ENCODE measurements around the gene BGN. TPM values are rescaled to one million over a fixed set of nuclear protein-coding genes. Genes with fewer than 3 reads are reported as not detected.

The BGN gene
- total and polyA plus RNA-seq, 12 donors = 38.7 to 202 (median 68.0) TPM

GRCh38 chrX:153495903-153496589, 1.3 kb downstream of the BGN start:
- H3K27me3 ChIP-seq = peaks cover 0 to 18% (median 0%) of the 10 kb centered on the region in 7 donors
- H3K4me3 ChIP-seq = peak overlapping the region; percentile 10 to 58 (median 50)
- no peaks in the 10 kb centered on the region for H3K36me3 ChIP-seq
- H3K4me1 ChIP-seq = peaks cover 0 to 31% (median 5%) of the 10 kb centered on the region in 9 donors
- intact Hi-C loops (cut with DNase I) = loop anchor here in 3 of 10 donors (2.0 kb wide), 2 partner anchors 19 to 25 kb away; partner anchors contain the start of gene HAUS7 (in 2 of the 3)
- DNase-seq (no peak), ATAC-seq (no peak)
- H3K9me3 ChIP-seq = no peaks in the 10 kb centered on the region
- TF ChIP-seq CTCF (IDR thresholded peaks at IDR 0.05) = no peak
- H3K27ac ChIP-seq = peak overlapping the region in 8 of 10 donors; percentile 55 to 81 (median 70)
- 59 to 75% methylated on average over 15 to 18 of the region's 18 CpGs for WGBS, 2 donors

GRCh38 chrX:153496590-153496959, 1.8 kb downstream of the BGN start:
- no peak for DNase-seq
- Histone ChIP-seq H3K4me1 (peaks cover 0 to 26% (median 5%) of the 10 kb centered on the region in 9 donors), H3K9me3 (no peaks in the 10 kb centered on the region), H3K27ac (peak overlapping the region in 8 of 10 donors; percentile 55 to 81 (median 70)), H3K4me3 (peak overlapping the region in 9 of 10 donors; percentile 29 to 58 (median 50)), H3K36me3 (no peaks in the 10 kb centered on the region), H3K27me3 (peaks cover 0 to 18% (median 0%) of the 10 kb centered on the region in 7 donors)
- WGBS, 2 donors = 32 to 36% methylated on average over 5 to 8 of the region's 8 CpGs
- intact Hi-C loops (cut with DNase I) = no loop called here
- ATAC-seq = no peak
- TF ChIP-seq CTCF (IDR thresholded peaks at IDR 0.05) = no peak

GRCh38 chrX:153498453-153498852, 3.7 kb downstream of the BGN start:
- Histone ChIP-seq H3K4me3 (peak overlapping the region in 7 of 10 donors; percentile 10 to 54 (median 33)), H3K4me1 (peaks cover 0 to 26% (median 0%) of the 10 kb centered on the region in 9 donors)

GRCh38 chrX:153499341-153499740, 4.6 kb downstream of the BGN start:
- H3K36me3 ChIP-seq = no peaks in the 10 kb centered on the region
- peaks cover 0 to 18% (median 0%) of the 10 kb centered on the region in 7 donors for H3K27me3 ChIP-seq
- DNase-seq (no peak), ATAC-seq (no peak)
- peaks cover 0 to 18% (median 0%) of the 10 kb centered on the region in 9 donors for H3K4me1 ChIP-seq
- no peaks in the 10 kb centered on the region for H3K9me3 ChIP-seq
- WGBS, 2 donors = 56 to 57% methylated on average over 10 to 15 of the region's 15 CpGs
- H3K4me3 ChIP-seq = peak overlapping the region in 5 of 10 donors; percentile 14 to 54 (median 36)
- peak overlapping the region in 2 of 10 donors; percentile 3 to 21 for H3K27ac ChIP-seq
- TF ChIP-seq CTCF (IDR thresholded peaks at IDR 0.05) = no peak
- intact Hi-C loops (cut with DNase I) = no loop called here

More at GRCh38 chrX:153498453-153498852, 3.7 kb downstream of the BGN start:
- intact Hi-C loops (cut with DNase I) = no loop called here
- ATAC-seq (no peak), DNase-seq (no peak)
- peaks cover 0 to 18% (median 0%) of the 10 kb centered on the region in 7 donors for H3K27me3 ChIP-seq
- no peaks in the 10 kb centered on the region for H3K9me3 ChIP-seq
- no peak overlapping the region for H3K27ac ChIP-seq
- 66 to 75% methylated on average over 6 to 7 of the region's 7 CpGs for WGBS, 2 donors
- TF ChIP-seq CTCF (IDR thresholded peaks at IDR 0.05) = no peak
- no peaks in the 10 kb centered on the region for H3K36me3 ChIP-seq
